ENCODE results near the gene TRAPPC3.

Gene TRAPPC3

GRCh38 chr1:36153476-36153875, 4.2 kb upstream of the TRAPPC3 start:
- H4K8ac ChIP-seq (ENCODE audit: low read length): no peak overlapping the region
- H3K9ac ChIP-seq (ENCODE audit: low read length): no peak overlapping the region
- WGBS: 98% methylated on average over 6 of the region's 6 CpGs
- no peak overlapping the region for H4K91ac ChIP-seq (ENCODE audit: low read length)
- H3K18ac ChIP-seq (ENCODE audit: low read depth in 1 of 2, low read length in 2 of 2): no peak overlapping the region
- no peaks in the 10 kb centered on the region for H3K27me3 ChIP-seq (ENCODE audit: control insufficient read depth in 1 of 2, insufficient read depth in 1 of 2, low read length in 2 of 2)
- no peak overlapping the region for H3K27ac ChIP-seq (ENCODE audit: low read length, poor library complexity, severe bottlenecking)
- H3K79me1 ChIP-seq (replicated peaks; ENCODE audit: low read length, poor library complexity, severe bottlenecking): peaks cover 4% of the 10 kb centered on the region
- peaks cover 7 to 10% of the 10 kb centered on the region in 2 experiments for H3K36me3 ChIP-seq (ENCODE audit: control insufficient read depth in 1 of 2, insufficient read depth in 2 of 2, low read depth in 1 of 2, low read length in 2 of 2)
- H2AK5ac ChIP-seq (ENCODE audit: low read length, severe bottlenecking): peak overlapping the region; percentile 5
- H2BK15ac ChIP-seq (ENCODE audit: low read depth, poor library complexity, severe bottlenecking): no peak overlapping the region
- H3K9me3 ChIP-seq (ENCODE audit: control insufficient read depth, low read length): no peaks in the 10 kb centered on the region
- no peak overlapping the region for H2BK5ac ChIP-seq (ENCODE audit: low read depth, low read length, poor library complexity, severe bottlenecking)
- no peak overlapping the region for H3K14ac ChIP-seq (ENCODE audit: low read length in 2 of 2)
- no peak overlapping the region for H3K4me3 ChIP-seq (ENCODE audit: insufficient read depth in 1 of 2, low read depth in 1 of 2, low read length in 2 of 2)
- H3K23ac ChIP-seq (ENCODE audit: low read length in 2 of 2): no peak overlapping the region
- H3K4ac ChIP-seq (ENCODE audit: low read depth in 1 of 2, low read length in 2 of 2): no peak overlapping the region
- no peak overlapping the region for H3K4me2 ChIP-seq (ENCODE audit: low read length, poor library complexity, severe bottlenecking)
- peaks cover 39% of the 10 kb centered on the region for H3K4me1 ChIP-seq (ENCODE audit: control insufficient read depth, insufficient read depth, low read depth, low read length)
- H2BK120ac ChIP-seq (ENCODE audit: low read depth, low read length): no peak overlapping the region
- no peak for DNase-seq
- no peak overlapping the region for H2AFZ ChIP-seq (ENCODE audit: low read depth, low read length)
- H2BK12ac ChIP-seq (ENCODE audit: low read length in 2 of 2): peak overlapping the region in 1 of 2 experiments; percentile 52

GRCh38 chr1:36151845-36152203, 2.5 kb upstream of the TRAPPC3 start:
- Histone ChIP-seq H3K4me3 (ENCODE audit: insufficient read depth in 1 of 2, low read depth in 1 of 2, low read length in 2 of 2) (no peak overlapping the region), H2BK15ac (ENCODE audit: low read depth, poor library complexity, severe bottlenecking) (no peak overlapping the region), H3K14ac (ENCODE audit: low read length in 2 of 2) (no peak overlapping the region), H2BK12ac (ENCODE audit: low read length in 2 of 2) (peak overlapping the region; percentile 85 to 88), H4K8ac (ENCODE audit: low read length) (peak overlapping the region; percentile 88), H4K91ac (ENCODE audit: low read length) (peak overlapping the region; percentile 98), H2AFZ (ENCODE audit: low read depth, low read length) (no peak overlapping the region), H3K36me3 (ENCODE audit: control insufficient read depth in 1 of 2, insufficient read depth in 2 of 2, low read depth in 1 of 2, low read length in 2 of 2) (peaks cover 5 to 8% of the 10 kb centered on the region in 2 experiments), H2AK5ac (ENCODE audit: low read length, severe bottlenecking) (peak overlapping the region; percentile 65), H3K23ac (ENCODE audit: low read length in 2 of 2) (peak overlapping the region in 1 of 2 experiments; percentile 78), H3K4me2 (ENCODE audit: low read length, poor library complexity, severe bottlenecking) (no peak overlapping the region), H3K4me1 (ENCODE audit: control insufficient read depth, insufficient read depth, low read depth, low read length) (peaks cover 28% of the 10 kb centered on the region), H3K9me3 (ENCODE audit: control insufficient read depth, low read length) (no peaks in the 10 kb centered on the region), H3K9ac (ENCODE audit: low read length) (peak overlapping the region; percentile 87), H2BK120ac (ENCODE audit: low read depth, low read length) (peak overlapping the region; percentile 11), H3K4ac (ENCODE audit: low read depth in 1 of 2, low read length in 2 of 2) (peak overlapping the region; percentile 1 to 83), H3K27me3 (ENCODE audit: control insufficient read depth in 1 of 2, insufficient read depth in 1 of 2, low read length in 2 of 2) (no peaks in the 10 kb centered on the region), H3K27ac (ENCODE audit: low read length, poor library complexity, severe bottlenecking) (peak overlapping the region; percentile 38), H3K18ac (ENCODE audit: low read depth in 1 of 2, low read length in 2 of 2) (peak overlapping the region; percentile 72 to 89), H2BK5ac (ENCODE audit: low read depth, low read length, poor library complexity, severe bottlenecking) (no peak overlapping the region), H3K79me1 (replicated peaks; ENCODE audit: low read length, poor library complexity, severe bottlenecking) (peaks cover 6% of the 10 kb centered on the region)
- DNase-seq: no peak
- WGBS: 74% methylated on average over 3 of the region's 3 CpGs

DNA sequence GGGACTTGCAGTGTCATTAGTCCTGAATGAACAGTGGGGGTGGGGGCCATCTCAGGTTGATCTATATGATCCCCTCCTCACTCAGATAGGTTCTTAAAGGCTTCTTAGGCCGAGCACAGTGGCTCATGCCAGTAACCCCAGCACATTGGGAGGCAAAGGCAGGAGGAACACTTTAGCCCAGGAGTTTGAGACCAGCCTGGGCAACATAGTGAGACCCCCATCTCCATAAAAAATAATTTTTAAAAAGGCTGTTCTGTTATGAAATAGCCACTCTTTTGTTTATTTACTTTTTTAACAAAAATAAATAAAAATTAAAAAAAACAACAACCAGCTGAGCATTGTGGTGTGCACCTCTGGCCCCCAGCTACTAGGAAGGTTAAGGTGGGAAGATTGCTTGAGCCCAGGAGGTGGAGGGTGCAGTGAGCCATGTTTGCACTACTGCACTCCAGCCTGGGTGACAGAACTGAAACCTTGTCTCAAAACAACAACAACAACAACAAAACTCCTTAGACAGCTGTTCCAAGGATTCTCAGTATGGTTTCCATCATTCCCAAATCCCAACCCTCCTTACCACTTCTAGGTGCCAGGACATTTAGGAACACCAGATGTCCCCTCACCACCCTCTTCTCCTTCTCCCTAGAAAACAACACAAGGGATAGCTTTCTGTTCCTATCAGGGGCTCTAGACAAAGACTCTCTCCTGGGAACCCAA, 2.0 kb upstream of the TRAPPC3 start:
- Histone ChIP-seq H4K8ac (ENCODE audit: low read length) (no peak overlapping the region), H3K27me3 (ENCODE audit: control insufficient read depth in 1 of 2, insufficient read depth in 1 of 2, low read length in 2 of 2) (no peaks in the 10 kb centered on the region)
- 17% methylated on average over 1 of the region's 1 CpG for WGBS

GRCh38 chr1:36150296-36151133, 1.2 kb upstream of the TRAPPC3 start:
- Histone ChIP-seq H3K27ac (ENCODE audit: low read length, poor library complexity, severe bottlenecking) (peak overlapping the region; percentile 99), H3K9me3 (ENCODE audit: control insufficient read depth, low read length) (no peaks in the 10 kb centered on the region), H3K14ac (ENCODE audit: low read length in 2 of 2) (peak overlapping the region in 1 of 2 experiments; percentile 50), H2AFZ (ENCODE audit: low read depth, low read length) (peak overlapping the region; percentile 15), H3K4me2 (ENCODE audit: low read length, poor library complexity, severe bottlenecking) (peak overlapping the region; percentile 63), H2BK12ac (ENCODE audit: low read length in 2 of 2) (peak overlapping the region; percentile 96 to 100), H3K4me1 (ENCODE audit: control insufficient read depth, insufficient read depth, low read depth, low read length) (peaks cover 28% of the 10 kb centered on the region), H3K27me3 (ENCODE audit: control insufficient read depth in 1 of 2, insufficient read depth in 1 of 2, low read length in 2 of 2) (no peaks in the 10 kb centered on the region), H4K91ac (ENCODE audit: low read length) (peak overlapping the region; percentile 100), H3K4me3 (ENCODE audit: insufficient read depth in 1 of 2, low read depth in 1 of 2, low read length in 2 of 2) (peak overlapping the region; percentile 26 to 66), H2BK120ac (ENCODE audit: low read depth, low read length) (peak overlapping the region; percentile 89), H3K36me3 (ENCODE audit: control insufficient read depth in 1 of 2, insufficient read depth in 2 of 2, low read depth in 1 of 2, low read length in 2 of 2) (peaks cover 5 to 13% of the 10 kb centered on the region in 2 experiments), H3K18ac (ENCODE audit: low read depth in 1 of 2, low read length in 2 of 2) (peak overlapping the region; percentile 88 to 98), H3K9ac (ENCODE audit: low read length) (peak overlapping the region; percentile 87), H3K79me1 (replicated peaks; ENCODE audit: low read length, poor library complexity, severe bottlenecking) (peaks cover 9% of the 10 kb centered on the region), H4K8ac (ENCODE audit: low read length) (peak overlapping the region; percentile 98), H2AK5ac (ENCODE audit: low read length, severe bottlenecking) (peak overlapping the region; percentile 93), H2BK15ac (ENCODE audit: low read depth, poor library complexity, severe bottlenecking) (peak overlapping the region; percentile 97), H2BK5ac (ENCODE audit: low read depth, low read length, poor library complexity, severe bottlenecking) (peak overlapping the region; percentile 96), H3K4ac (ENCODE audit: low read depth in 1 of 2, low read length in 2 of 2) (peak overlapping the region; percentile 83 to 97), H3K23ac (ENCODE audit: low read length in 2 of 2) (peak overlapping the region in 1 of 2 experiments; percentile 46)
- DNase-seq: peak; percentile 99
- 10% methylated on average over 11 of the region's 12 CpGs for WGBS

More for the DNA sequence above, 2.0 kb upstream of the TRAPPC3 start:
- Histone ChIP-seq H3K36me3 (ENCODE audit: control insufficient read depth in 1 of 2, insufficient read depth in 2 of 2, low read depth in 1 of 2, low read length in 2 of 2) (peaks cover 5 to 12% of the 10 kb centered on the region in 2 experiments), H2BK5ac (ENCODE audit: low read depth, low read length, poor library complexity, severe bottlenecking) (no peak overlapping the region), H2BK120ac (ENCODE audit: low read depth, low read length) (peak overlapping the region; percentile 42), H2AK5ac (ENCODE audit: low read length, severe bottlenecking) (peak overlapping the region; percentile 65), H3K4me1 (ENCODE audit: control insufficient read depth, insufficient read depth, low read depth, low read length) (peaks cover 28% of the 10 kb centered on the region), H3K9me3 (ENCODE audit: control insufficient read depth, low read length) (no peaks in the 10 kb centered on the region), H4K91ac (ENCODE audit: low read length) (peak overlapping the region; percentile 98), H3K23ac (ENCODE audit: low read length in 2 of 2) (no peak overlapping the region), H3K4me2 (ENCODE audit: low read length, poor library complexity, severe bottlenecking) (peak overlapping the region; percentile 26), H3K18ac (ENCODE audit: low read depth in 1 of 2, low read length in 2 of 2) (peak overlapping the region; percentile 82 to 87), H3K4ac (ENCODE audit: low read depth in 1 of 2, low read length in 2 of 2) (peak overlapping the region; percentile 1 to 65), H2AFZ (ENCODE audit: low read depth, low read length) (no peak overlapping the region), H3K79me1 (replicated peaks; ENCODE audit: low read length, poor library complexity, severe bottlenecking) (peaks cover 9% of the 10 kb centered on the region), H3K14ac (ENCODE audit: low read length in 2 of 2) (no peak overlapping the region), H3K4me3 (ENCODE audit: insufficient read depth in 1 of 2, low read depth in 1 of 2, low read length in 2 of 2) (peak overlapping the region in 1 of 2 experiments; percentile 48), H3K27ac (ENCODE audit: low read length, poor library complexity, severe bottlenecking) (peak overlapping the region; percentile 92), H3K9ac (ENCODE audit: low read length) (peak overlapping the region; percentile 87), H2BK12ac (ENCODE audit: low read length in 2 of 2) (peak overlapping the region; percentile 66 to 88), H2BK15ac (ENCODE audit: low read depth, poor library complexity, severe bottlenecking) (no peak overlapping the region)
- DNase-seq: no peak

Measured in mesenchymal stem cell (in vitro differentiated cells and primary cell).